Fibroblast of peridontal ligament (primary cell): ENCODE data around the gene RAB11FIP5.

ENCODE experiments used
- DNase-seq: peaks from one replicate; pipeline ENCODE4 v3.0.0-alpha.2; 2010; ENCODE audit errors: extremely low read depth

RAB11FIP5 gene

GRCh38 chr2:73087311-73087710 lies 25.4 kb downstream of the RAB11FIP5 start:
- DNase-seq, result no peak

DNA sequence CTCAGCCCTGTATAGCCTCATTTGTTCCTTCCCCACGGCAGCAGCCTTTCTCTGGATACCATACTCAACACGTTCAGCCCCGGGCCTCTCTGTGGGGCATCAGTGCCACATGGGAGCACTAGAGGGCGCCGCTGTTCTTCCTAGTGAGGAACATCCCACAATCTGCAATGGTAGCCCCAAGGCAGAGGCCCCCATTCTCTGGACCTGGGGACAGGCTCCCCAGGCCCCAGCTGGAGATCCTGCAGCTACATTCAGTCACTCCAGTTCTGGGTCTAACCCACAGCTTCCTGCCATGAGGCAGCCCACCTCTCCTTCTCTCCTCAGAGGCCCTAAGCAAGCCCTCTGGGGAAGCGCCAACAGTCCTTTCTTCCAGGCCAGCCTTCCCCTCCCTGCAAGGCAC lies 27.1 kb downstream of the RAB11FIP5 start:
- DNase-seq, result peak; percentile 67

DNA sequence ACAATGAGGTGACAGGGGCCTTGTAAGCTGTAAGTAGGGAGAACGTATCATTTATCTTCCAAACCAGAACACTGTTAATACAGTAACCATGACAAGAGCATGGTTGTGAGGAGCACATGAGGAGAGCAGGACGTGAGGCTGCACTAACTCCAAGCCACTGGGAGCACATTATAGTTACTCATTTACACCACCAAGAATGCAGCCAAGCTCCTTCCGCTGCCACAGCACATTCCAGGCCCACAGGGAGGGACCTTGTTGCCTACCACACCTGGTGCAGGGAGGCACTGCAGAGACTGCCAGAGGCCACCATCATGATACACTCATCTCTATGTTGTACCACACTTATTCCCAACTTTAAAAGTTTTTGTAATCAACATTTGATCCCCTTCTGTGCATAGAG lies 27.8 kb downstream of the RAB11FIP5 start:
- no peak for DNase-seq

GRCh38 chr2:73083886-73084800 lies 28.6 kb downstream of the RAB11FIP5 start:
- no peak for DNase-seq

GRCh38 chr2:73082523-73083410 lies 30.0 kb downstream of the RAB11FIP5 start:
- no peak for DNase-seq

DNA sequence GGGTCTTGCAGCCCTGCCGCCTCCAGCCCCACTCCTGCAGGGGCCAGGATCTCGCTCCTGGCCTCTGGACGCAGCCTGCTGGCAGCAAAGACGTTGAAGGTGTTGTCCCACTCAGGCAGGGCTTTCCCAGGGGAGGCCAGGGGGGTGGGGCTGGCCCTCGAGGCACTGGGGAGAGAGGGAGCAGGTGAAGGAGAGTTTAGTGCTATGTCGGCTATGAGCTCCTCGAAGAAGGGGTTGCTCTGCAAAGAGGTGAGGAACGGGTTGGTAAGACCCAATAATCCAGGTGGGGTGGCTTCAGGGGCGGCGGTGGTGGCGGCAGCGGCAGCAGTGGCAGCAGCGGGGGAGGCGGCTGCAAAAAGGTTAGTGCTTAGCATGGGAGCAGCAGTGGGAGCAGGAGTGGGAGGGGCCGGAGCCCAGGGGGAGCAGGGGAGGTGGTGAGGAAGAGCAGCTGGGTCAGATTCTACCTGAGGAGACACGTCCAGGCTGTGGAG lies 31.5 kb downstream of the RAB11FIP5 start:
- DNase-seq, result no peak

DNA sequence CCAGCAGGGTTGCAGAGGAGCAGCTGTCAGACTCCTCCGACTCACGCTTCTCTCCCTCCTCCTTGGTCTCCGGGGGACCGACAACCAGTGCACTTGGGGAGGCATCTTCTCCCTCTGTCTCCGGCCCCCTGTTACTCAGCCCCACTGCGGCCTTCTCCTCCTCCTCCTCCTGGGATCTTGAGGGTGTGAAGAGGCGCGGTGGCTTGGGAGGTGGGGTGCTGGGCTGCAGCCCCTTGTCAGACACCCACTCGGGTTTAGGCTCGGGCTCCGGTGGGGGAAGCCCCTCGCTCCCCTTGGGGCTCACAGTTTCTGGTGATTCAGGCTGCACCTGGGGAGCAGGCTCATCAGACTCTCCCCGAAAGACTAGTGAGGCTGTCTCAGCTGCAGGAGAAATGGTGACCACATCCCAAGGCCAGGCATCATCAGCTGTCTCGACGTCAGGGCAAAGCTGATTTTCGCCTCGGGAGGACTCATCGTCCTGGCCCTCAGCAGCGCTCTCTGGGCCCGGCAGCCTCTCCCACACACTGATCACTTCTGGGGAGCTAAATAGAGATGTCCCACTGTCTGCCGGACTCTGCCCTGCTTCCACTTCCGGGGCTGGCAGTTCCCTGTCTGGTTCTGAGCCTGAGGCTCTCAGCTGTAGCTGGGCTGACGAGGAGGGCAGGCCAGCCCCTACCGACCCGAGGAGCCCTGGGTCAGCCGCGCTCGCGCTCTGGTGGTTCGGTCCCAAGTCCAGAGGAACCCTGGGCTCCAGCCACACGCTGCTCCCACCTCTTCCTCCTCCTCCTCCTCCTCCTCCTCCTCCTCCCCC lies 32.2 kb downstream of the RAB11FIP5 start:
- DNase-seq, result no peak

DNA sequence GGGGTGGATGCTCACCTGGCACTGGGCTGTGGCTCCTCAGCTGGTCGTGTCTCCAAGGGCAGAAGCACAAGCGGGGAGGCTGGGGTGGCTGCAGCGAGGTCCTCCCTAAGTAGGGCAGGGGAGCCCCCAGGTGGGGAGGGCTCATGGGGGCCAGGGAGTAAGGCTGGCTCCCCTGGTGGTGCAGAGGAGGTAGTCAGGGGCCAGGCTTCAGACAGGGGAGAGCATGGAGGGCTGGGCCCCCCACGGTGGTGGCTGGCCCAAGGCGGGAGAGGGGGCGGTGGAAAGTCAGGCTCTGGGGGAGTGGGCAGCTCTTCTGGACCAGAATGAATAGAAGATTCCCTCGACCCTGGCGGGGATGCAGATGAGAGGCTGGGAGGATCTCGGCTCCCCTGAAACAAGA lies 33.1 kb downstream of the RAB11FIP5 start:
- DNase-seq, result no peak

DNA sequence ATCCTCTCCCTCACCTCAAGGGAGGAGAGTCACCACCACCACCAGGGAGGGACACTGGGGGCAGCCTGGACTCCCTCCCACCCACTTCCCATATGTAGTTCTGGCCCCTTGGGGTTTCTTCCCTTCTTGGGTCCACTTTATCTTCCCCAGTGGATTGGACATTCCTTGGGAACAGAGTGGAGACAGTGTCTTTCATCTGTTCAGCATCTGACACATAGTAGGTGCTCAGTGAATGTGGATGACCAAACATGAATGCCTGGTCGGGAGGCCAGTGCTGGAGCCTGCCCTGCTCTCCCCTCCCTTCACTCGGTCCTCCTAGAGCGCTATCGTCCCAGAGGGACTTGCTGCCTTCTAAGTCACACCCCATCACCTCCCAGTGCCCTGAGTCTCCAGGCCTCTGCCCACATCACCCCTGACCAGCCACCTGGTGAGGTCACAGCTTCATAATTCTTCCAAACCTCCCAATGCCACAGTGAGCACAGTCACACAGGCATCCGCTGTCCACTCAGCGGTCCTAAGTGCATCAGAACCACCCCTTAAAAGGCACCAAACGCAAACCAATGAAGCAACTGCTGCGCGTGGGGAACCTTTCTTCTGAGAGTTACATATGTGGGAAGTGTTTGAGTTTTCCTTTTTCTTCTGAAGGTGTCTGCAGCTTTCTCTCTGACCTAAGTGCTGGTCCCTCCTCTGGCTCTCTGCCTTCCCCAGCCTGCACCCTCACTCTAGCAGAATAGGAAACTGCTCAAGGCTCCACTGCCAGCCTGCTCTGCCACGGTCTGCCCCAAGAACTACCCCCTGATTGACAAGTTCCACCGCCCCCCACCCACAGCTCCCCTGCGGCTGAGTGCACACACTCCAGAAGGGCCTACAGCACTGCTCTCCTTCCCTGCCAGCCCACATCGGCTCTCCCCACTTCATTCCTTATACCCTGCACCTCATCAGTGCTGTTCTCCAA lies 34.0 kb downstream of the RAB11FIP5 start:
- DNase-seq, result no peak

DNA sequence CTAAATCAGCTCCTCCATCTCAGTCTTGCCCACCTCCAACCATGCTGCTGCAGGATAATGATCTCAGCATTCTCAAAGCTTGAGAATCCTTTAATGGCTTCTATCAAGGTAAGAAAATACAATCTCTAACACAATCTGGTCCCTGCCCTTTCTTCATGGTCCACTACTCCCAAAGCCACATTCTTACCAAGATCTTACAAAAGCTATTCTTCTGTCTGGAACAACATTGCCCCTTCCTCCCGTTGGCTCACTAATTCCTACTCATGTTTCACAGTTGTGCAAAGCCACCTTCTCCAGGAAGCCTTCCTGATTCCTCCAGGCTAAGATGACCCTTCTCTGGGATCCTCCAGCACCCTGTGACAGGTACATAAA lies 35.3 kb downstream of the RAB11FIP5 start:
- no peak for DNase-seq

GRCh38 chr2:73076701-73077423 lies 35.9 kb downstream of the RAB11FIP5 start:
- DNase-seq, result no peak

DNA sequence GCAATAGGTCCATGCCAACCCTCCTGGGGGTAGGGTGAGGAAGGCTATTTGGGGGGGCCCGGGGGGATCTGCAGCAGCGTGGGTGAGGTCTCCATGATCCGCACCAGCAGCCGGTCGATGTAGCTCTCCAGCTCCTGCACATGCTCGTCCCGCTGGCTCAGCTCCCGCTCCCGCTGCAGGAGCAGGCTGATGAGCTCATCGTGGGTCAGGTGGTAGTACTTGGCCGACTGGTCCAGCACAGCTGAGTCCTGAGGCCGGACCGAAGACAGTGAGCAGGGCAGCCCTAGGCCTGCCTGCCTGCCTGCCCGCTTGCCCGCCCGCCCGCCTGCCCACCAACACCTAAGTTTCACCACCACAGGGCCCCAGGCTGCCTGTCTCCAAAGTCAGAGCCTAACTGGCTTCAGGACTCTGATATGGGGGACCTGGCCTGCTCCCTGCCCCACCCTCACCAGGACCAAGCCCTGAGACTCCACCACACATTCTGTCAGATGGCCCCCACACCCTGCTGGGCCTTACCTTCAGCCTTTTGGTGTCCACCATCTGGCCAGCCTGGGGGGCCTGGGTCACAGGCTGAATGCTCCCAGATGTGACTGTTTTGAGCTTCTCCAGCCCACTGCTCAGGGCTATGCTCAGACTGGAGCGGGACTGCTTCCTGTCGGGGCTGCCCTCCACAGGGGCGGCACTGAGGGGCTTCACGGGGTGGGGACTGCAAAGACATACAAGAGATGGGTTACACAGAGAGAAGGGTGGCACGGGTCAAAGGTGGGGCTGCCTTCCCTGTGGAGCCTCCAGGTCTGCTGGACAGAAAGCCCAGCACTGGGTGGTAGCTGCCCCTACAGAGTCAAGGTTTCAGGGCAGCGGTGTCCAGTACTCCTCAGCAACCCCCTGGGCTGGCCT lies 37.0 kb downstream of the RAB11FIP5 start:
- DNase-seq, result no peak

GRCh38 chr2:73074110-73075069 lies 38.4 kb downstream of the RAB11FIP5 start:
- DNase-seq, result no peak

DNA sequence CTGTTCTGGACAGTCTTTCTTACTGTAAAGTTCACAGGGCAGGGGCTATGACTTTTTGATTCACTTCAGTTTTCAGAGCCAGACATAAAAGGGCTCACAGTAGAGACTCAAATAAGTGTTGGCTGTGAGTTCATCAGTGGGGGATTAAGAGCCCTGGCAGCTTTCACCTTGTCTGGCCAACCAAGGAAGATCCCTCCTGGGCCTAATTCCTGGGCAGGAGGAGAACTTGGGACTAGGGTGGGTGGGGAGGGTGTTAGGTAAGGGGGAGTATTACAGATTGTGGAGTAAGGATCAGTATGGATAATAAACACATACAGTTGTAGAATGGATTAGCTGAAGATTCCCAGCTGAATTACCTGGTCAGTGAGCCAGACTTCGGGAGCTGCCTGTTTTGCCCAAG lies 40.3 kb downstream of the RAB11FIP5 start:
- DNase-seq, result no peak

DNA sequence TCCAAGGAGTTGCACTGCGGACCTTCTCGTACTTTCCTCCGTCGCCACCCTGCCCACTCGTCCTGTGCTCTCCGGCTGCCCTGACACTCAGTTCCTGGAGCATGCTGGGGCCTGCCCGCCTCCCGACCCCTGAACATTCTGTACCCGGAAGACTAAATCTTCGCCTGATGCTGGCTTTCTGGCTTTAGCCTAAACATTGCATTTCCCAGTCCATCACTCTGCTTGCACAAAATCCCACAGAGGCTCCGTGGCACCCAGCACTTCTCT lies 40.7 kb downstream of the RAB11FIP5 start:
- no peak for DNase-seq

DNA sequence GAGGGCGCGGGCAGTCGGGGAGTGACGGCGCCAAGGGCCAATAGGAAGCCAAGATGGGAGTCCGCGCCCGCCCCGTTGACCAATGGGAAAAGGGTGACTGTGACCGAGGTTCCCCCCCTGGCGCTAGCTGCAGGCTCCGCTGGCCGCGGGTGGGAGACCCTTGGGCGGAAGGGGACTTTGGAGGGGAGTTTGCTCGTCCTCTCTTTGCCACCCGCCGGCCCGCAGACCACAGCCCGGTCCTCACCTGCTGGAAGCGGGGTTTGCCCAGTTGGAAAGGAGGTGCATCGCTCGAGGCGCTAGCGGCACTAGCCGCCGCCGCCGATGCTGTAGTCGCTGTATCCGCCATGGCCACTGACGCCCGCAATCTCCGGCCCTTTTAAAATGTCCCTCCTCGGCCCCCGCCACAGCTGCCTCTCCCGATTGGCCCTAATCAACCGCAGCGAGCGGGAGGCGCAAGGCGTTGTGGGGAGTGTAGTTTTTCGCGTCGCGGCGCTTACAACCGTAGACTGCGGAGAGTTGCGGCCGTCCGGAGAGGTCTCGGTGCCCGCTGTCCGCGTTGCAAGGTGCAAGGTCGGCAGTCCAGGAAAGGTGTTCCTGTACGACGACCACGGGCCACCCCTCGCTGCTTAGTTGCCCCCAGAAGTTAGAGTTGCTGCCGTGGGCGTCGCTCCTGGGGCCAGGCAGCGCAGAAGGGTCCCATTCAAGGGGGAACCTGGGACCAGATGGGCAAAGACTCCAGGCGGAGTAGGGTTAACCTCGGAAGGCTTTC lies 41.2 kb downstream of the RAB11FIP5 start, which contains the start of gene SFXN5:
Gene SFXN5, minus strand, starts transcription at position 353 of the 769 bp plus-strand sequence. Its CDS starts 7 bp downstream, at position 346.
- peak; percentile 93 for DNase-seq
